Natural killer cell (primary cell): ENCODE measurements around the gene POLR3E. TPM values are rescaled to one million over a fixed set of nuclear protein-coding genes. Genes with fewer than 3 reads are reported as not detected.

ENCODE experiments used
- ATAC-seq, 3 donors: fragments of 150-1000 bp in 2 of 3; fragments of 200-7000 bp in 1 of 3; cut with Tn5 transposase; 1 replicate in 1 of 3; 2 replicates in 2 of 3; pipeline ENCODE4 v1.10.0; 2021; ENCODE audit warnings: mild to moderate bottlenecking in 2 of 3, moderate library complexity in 2 of 3
- DNase-seq, 2 donors: peaks; one replicate each; pipeline versions ENCODE4 v3.0.0 to v3.0.0-alpha.2; 2013 to 2021; ENCODE audit warnings: mixed read lengths in 1 of 2
- H3K27ac ChIP-seq: one replicate; pipeline ENCODE4 v1.5.1; 2013; ENCODE audit warnings: mild to moderate bottlenecking, low read length
- H3K27me3 ChIP-seq: one replicate; pipeline ENCODE4 v1.6.1; 2013; ENCODE audit warnings: low read length; ENCODE audit not compliant: control insufficient read depth, insufficient read depth
- H3K36me3 ChIP-seq: one replicate; pipeline ENCODE4 v1.6.1; 2013; ENCODE audit warnings: low read length; ENCODE audit not compliant: control insufficient read depth, insufficient read depth
- H3K4me1 ChIP-seq: one replicate; pipeline ENCODE4 v1.6.1; 2013; ENCODE audit warnings: low read length; ENCODE audit not compliant: control insufficient read depth, insufficient read depth
- H3K4me3 ChIP-seq: one replicate; pipeline ENCODE4 v1.5.1; 2013; ENCODE audit warnings: low read length
- H3K9me3 ChIP-seq: one replicate; pipeline ENCODE4 v1.6.1; 2013; ENCODE audit warnings: low read length; ENCODE audit not compliant: control insufficient read depth, insufficient read depth
- H3K27ac Mint-ChIP-seq, 2 donors: one replicate each; pipeline ENCODE4 v1.8.0; 2022; ENCODE audit warnings: mild to moderate bottlenecking in 2 of 2, mixed read lengths in 2 of 2, moderate library complexity in 1 of 2
- H3K27me3 Mint-ChIP-seq, 2 donors: one replicate each; pipeline ENCODE4 v1.8.0; 2022; ENCODE audit warnings: low read depth in 2 of 2, mixed read lengths in 2 of 2
- H3K36me3 Mint-ChIP-seq: one replicate; pipeline ENCODE4 v1.8.0; 2022; ENCODE audit warnings: mixed read lengths
- H3K4me1 Mint-ChIP-seq, 2 donors: one replicate each; pipeline ENCODE4 v1.8.0; 2022; ENCODE audit warnings: mixed read lengths in 2 of 2
- H3K4me3 Mint-ChIP-seq: one replicate; pipeline ENCODE4 v1.8.0; 2022; ENCODE audit warnings: mild to moderate bottlenecking, moderate library complexity, mixed read lengths
- H3K9me3 Mint-ChIP-seq, 2 donors: one replicate each; pipeline ENCODE4 v1.8.0; 2022; ENCODE audit warnings: mixed read lengths in 2 of 2
- WGBS: methylation state at CpG from one replicate; pipeline ENCODE4 v1.1.7; 2013; ENCODE audit warnings: missing lambda C conversion rate; ENCODE audit not compliant: insufficient coverage; 5-methylcytosine and 5-hydroxymethylcytosine counted together
- intact Hi-C: fragments of 100-400 bp; cut with micrococcal nuclease; formaldehyde crosslinking; loops from one replicate; pipeline ENCODE4 v1.14.2; 2022
- total RNA-seq, 4 donors: library from RNA; stranded (reverse); fragments of 120-200 nt in 1 of 4; gene quantifications; one replicate each; pipeline versions ENCODE4 v1.2.3 to v1.2.4, GENCODE V29; 2013 to 2022
- TF ChIP-seq, protein P1 (sequence below): fragments of 200-600 bp; IDR thresholded peaks from one replicate; pipeline ENCODE4 v1.8.0; 2022; ENCODE audit warnings: antibody characterized with exemption

The POLR3E gene
- total RNA-seq, 3 donors from 2014 or later (not counting 1 experiment from before 2014, with no cell fraction given), result 95.0 to 116 (median 104) TPM

DNA sequence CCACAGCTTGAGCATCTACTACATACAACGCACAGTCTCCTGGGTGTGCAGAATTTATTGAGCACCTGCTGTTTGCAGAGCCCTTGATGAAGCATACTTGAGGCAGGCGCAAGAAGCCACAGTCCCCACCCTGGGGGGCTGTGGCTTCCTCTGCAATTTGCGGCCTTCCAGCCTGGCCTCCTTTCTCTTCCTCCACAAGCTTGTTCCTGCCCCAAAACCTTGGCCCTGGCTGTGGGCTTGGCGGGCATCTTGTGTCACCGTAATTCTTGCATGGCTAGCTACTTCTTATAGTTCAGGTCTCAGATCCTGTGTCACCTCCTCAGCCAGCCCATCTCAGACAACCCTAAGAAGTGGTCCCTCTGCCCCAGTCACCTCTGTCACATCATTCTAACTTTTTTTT, 43.9 kb upstream of the POLR3E start:
- H3K9me3 ChIP-seq, result peaks cover 5% of the 10 kb centered on the region
- H3K36me3 ChIP-seq, result peaks cover 22% of the 10 kb centered on the region
- Mint-ChIP-seq H3K36me3 (no peaks in the 10 kb centered on the region), H3K27ac (peak overlapping the region; percentile 55), H3K9me3 (no peaks in the 10 kb centered on the region), H3K4me3 (peak overlapping the region; percentile 68), H3K27me3 (no peaks in the 10 kb centered on the region), H3K4me1 (peaks cover 18 to 23% of the 10 kb centered on the region in 2 donors)
- H3K4me3 ChIP-seq, result no peak overlapping the region
- intact Hi-C loops, result no loop called here
- H3K27me3 ChIP-seq, result no peaks in the 10 kb centered on the region
- H3K27ac ChIP-seq, result no peak overlapping the region
- WGBS, result 61% methylated on average over 5 of the region's 5 CpGs
- H3K4me1 ChIP-seq, result peaks cover 11% of the 10 kb centered on the region
- DNase-seq (no peak), ATAC-seq (peak in 2 of 3 donors; percentile 15 to 46)
- TF ChIP-seq, protein P1, sequence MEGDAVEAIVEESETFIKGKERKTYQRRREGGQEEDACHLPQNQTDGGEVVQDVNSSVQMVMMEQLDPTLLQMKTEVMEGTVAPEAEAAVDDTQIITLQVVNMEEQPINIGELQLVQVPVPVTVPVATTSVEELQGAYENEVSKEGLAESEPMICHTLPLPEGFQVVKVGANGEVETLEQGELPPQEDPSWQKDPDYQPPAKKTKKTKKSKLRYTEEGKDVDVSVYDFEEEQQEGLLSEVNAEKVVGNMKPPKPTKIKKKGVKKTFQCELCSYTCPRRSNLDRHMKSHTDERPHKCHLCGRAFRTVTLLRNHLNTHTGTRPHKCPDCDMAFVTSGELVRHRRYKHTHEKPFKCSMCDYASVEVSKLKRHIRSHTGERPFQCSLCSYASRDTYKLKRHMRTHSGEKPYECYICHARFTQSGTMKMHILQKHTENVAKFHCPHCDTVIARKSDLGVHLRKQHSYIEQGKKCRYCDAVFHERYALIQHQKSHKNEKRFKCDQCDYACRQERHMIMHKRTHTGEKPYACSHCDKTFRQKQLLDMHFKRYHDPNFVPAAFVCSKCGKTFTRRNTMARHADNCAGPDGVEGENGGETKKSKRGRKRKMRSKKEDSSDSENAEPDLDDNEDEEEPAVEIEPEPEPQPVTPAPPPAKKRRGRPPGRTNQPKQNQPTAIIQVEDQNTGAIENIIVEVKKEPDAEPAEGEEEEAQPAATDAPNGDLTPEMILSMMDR, result no peak

DNA sequence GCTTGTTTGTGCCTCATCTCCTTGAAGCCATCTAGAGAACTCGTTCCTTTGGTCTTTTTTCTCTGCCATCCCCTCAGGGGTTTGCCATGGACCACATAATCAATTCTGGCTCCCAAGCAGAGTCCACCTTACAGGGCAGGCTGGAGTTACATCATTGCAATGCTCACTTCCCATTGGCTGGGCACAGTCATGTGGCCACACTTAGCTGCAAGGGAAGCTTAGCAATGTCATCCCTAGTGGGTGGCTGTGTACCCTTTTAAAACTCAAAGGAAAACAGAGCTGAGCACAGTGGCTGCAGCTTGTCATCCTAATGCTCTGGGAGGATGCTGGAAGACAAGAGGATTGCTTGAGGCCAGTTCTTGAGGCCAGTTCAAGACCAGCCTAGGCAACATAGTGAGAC, 41.9 kb upstream of the POLR3E start:
- no peak overlapping the region for H3K27ac ChIP-seq
- H3K4me3 ChIP-seq, result no peak overlapping the region
- peaks cover 5% of the 10 kb centered on the region for H3K9me3 ChIP-seq
- no peaks in the 10 kb centered on the region for H3K36me3 Mint-ChIP-seq
- peaks cover 12% of the 10 kb centered on the region for H3K4me1 ChIP-seq
- peaks cover 18 to 24% of the 10 kb centered on the region in 2 donors for H3K4me1 Mint-ChIP-seq
- H3K4me3 Mint-ChIP-seq, result no peak overlapping the region
- TF ChIP-seq, protein P1, result no peak
- intact Hi-C loops, result no loop called here
- DNase-seq (no peak), ATAC-seq (no peak)
- H3K9me3 Mint-ChIP-seq, result no peaks in the 10 kb centered on the region
- H3K27me3 ChIP-seq, result no peaks in the 10 kb centered on the region
- WGBS, result 100% methylated on average over 1 of the region's 1 CpG
- peaks cover 28% of the 10 kb centered on the region for H3K36me3 ChIP-seq
- H3K27ac Mint-ChIP-seq, result no peak overlapping the region
- no peaks in the 10 kb centered on the region for H3K27me3 Mint-ChIP-seq

DNA sequence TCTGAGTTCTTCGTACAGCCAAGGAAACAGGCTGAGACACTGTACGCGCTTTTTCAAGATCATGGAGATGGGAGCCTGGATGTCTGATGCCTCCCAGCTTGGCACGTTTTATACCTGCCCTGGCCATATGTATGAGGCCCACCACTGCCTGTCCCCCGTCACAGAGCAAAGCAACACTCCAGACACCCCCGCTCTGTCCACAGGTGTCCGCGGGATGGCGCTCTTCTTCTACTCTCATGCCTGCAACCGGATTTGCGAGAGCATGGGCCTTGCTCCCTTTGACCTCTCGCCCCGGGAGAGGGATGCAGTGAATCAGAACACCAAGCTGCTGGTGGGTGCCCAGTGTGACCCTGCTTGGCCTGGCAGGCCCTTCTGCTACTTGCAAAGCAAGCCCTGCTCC, 39.8 kb upstream of the POLR3E start:
- Mint-ChIP-seq H3K36me3 (no peaks in the 10 kb centered on the region), H3K4me3 (no peak overlapping the region), H3K4me1 (peaks cover 21 to 36% of the 10 kb centered on the region in 2 donors), H3K9me3 (no peaks in the 10 kb centered on the region), H3K27me3 (no peaks in the 10 kb centered on the region), H3K27ac (no peak overlapping the region)
- no peak for ATAC-seq
- H3K4me1 ChIP-seq, result peaks cover 27% of the 10 kb centered on the region
- H3K27ac ChIP-seq, result no peak overlapping the region
- H3K9me3 ChIP-seq, result peaks cover 5% of the 10 kb centered on the region
- DNase-seq, result no peak
- no peaks in the 10 kb centered on the region for H3K27me3 ChIP-seq
- intact Hi-C loops, result no loop called here
- TF ChIP-seq, protein P1, result no peak
- H3K36me3 ChIP-seq, result peaks cover 33% of the 10 kb centered on the region
- 97% methylated on average over 13 of the region's 13 CpGs for WGBS
- H3K4me3 ChIP-seq, result no peak overlapping the region

DNA sequence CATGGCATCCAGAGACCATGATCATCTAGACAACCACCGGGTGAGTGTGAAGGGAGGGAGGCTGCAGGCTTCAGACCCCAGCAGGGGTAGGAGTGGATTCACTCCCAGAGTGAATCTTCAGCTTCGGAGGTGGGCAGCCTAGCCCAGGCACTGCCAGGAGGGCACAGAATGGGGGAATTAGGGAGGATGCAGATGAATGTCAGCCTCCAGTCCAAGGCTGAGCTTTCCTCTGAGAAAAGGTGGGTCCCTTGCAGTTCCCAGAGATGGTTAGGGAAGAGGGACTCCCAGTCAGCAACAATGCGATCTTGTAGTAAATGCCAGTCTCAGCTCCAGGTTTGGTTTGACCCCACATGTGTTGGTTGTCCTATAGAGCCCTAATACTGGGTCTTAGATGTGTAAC, 36.7 kb upstream of the POLR3E start:
- ATAC-seq, result no peak

More for the DNA sequence above, 36.7 kb upstream of the POLR3E start:
- DNase-seq, result no peak
- H3K27me3 ChIP-seq, result no peaks in the 10 kb centered on the region
- WGBS, result 100% methylated on average over 3 of the region's 3 CpGs
- peaks cover under 1% of the 10 kb centered on the region for H3K9me3 ChIP-seq
- Mint-ChIP-seq H3K4me1 (peaks cover 11 to 22% of the 10 kb centered on the region in 2 donors), H3K27me3 (no peaks in the 10 kb centered on the region), H3K9me3 (no peaks in the 10 kb centered on the region), H3K27ac (peak overlapping the region in 1 of 2 donors; percentile 9), H3K36me3 (no peaks in the 10 kb centered on the region), H3K4me3 (no peak overlapping the region)
- H3K4me1 ChIP-seq, result peaks cover 19% of the 10 kb centered on the region
- H3K4me3 ChIP-seq, result no peak overlapping the region
- H3K36me3 ChIP-seq, result peaks cover 29% of the 10 kb centered on the region
- TF ChIP-seq, protein P1, result no peak
- no peak overlapping the region for H3K27ac ChIP-seq
- intact Hi-C loops, result no loop called here
